CD4-positive, alpha-beta T cell (primary cell): ENCODE measurements around the gene DENND1B. TPM values are rescaled to one million over a fixed set of nuclear protein-coding genes. Genes with fewer than 3 reads are reported as not detected.
A peak's percentile ranks its signal among the peaks of the same experiment; 100 is the strongest.

Experiments
- ATAC-seq: fragments of 200-7000 bp; cut with Tn5 transposase; one replicate; pipeline ENCODE4 v1.10.0; 2022; ENCODE audit warnings: mild to moderate bottlenecking; ENCODE audit not compliant: poor library complexity
- CTCF ChIA-PET: fragments of 350-600 bp; sonication (Branson Sonifier 250); formaldehyde crosslinking; loops from one replicate; lab custom pipeline; 2021; ENCODE audit warnings: antibody characterized with exemption, inconsistent platforms; lab: Charles Lee
- POLR2A ChIA-PET: fragments of 350-600 bp; sonication (Branson Sonifier 250); formaldehyde crosslinking; loops from one replicate; lab custom pipeline; 2021; ENCODE audit warnings: antibody characterized with exemption, inconsistent platforms; lab: Charles Lee
- DNase-seq, 14 experiments: peaks; one replicate each; pipeline ENCODE4 v3.0.0-alpha.2; 2013 to 2020; ENCODE audit warnings: mixed read lengths in 2 of 14
- H3K27ac ChIP-seq, 2 donors: one replicate each; pipeline versions ENCODE4 v1.5.1 to v1.7.0; 2013; ENCODE audit warnings: low read length in 2 of 2, low read depth in 1 of 2, mild to moderate bottlenecking in 1 of 2
- H3K27me3 ChIP-seq, 2 experiments: 1 replicate in 1 of 2; 2 replicates in 1 of 2; pipeline versions ENCODE4 v1.6.1 to v1.7.0; 2013; ENCODE audit warnings: low read length in 2 of 2, control low read depth in 1 of 2, mild to moderate bottlenecking in 1 of 2, moderate library complexity in 1 of 2; ENCODE audit not compliant: insufficient read depth in 2 of 2, control insufficient read depth in 1 of 2
- H3K36me3 ChIP-seq: one replicate; pipeline ENCODE4 v1.6.1; 2013; ENCODE audit warnings: low read length, control low read depth; ENCODE audit not compliant: insufficient read depth
- H3K4me1 ChIP-seq: one replicate; pipeline ENCODE4 v1.6.1; 2013; ENCODE audit warnings: low read length, control low read depth; ENCODE audit not compliant: insufficient read depth
- H3K4me3 ChIP-seq: one replicate; pipeline ENCODE4 v1.5.1; 2013; ENCODE audit warnings: mild to moderate bottlenecking, low read length, moderate library complexity
- H3K9me3 ChIP-seq, 2 experiments: 1 replicate in 1 of 2; 2 replicates in 1 of 2; pipeline versions ENCODE4 v1.6.1 to v1.7.0; 2013; ENCODE audit warnings: low read length in 2 of 2, mild to moderate bottlenecking in 2 of 2, control low read depth in 1 of 2, moderate library complexity in 1 of 2; ENCODE audit not compliant: control insufficient read depth in 1 of 2, insufficient read depth in 1 of 2
- H3K27ac Mint-ChIP-seq: one replicate; pipeline ENCODE4 v1.8.0; 2020; ENCODE audit warnings: mixed read lengths
- H3K27me3 Mint-ChIP-seq: one replicate; pipeline ENCODE4 v1.8.0; 2021; ENCODE audit warnings: mixed read lengths
- H3K36me3 Mint-ChIP-seq: one replicate; pipeline ENCODE4 v1.8.0; 2021; ENCODE audit warnings: low read depth, mixed read lengths
- H3K4me1 Mint-ChIP-seq: one replicate; pipeline ENCODE4 v1.8.0; 2021; ENCODE audit warnings: low read depth, mixed read lengths
- H3K4me3 Mint-ChIP-seq: one replicate; pipeline ENCODE4 v1.8.0; 2020; ENCODE audit warnings: mild to moderate bottlenecking, mixed read lengths
- H3K9me3 Mint-ChIP-seq: one replicate; pipeline ENCODE4 v1.8.0; 2020; ENCODE audit warnings: mixed read lengths
- intact Hi-C, 2 experiments: fragments of 100-400 bp; cut with DNase I in 1 of 2; cut with micrococcal nuclease in 1 of 2; formaldehyde crosslinking; loops; one replicate each; pipeline versions ENCODE4 v1.15.1 to v1.9.0; 2023 to 2025; cut with DNase I, micrococcal nuclease
- total RNA-seq, 174 experiments: library from RNA in 2 of 174; stranded (reverse) in 2 of 174; gene quantifications; one replicate each; pipeline ENCODE4 v1.2.3 and lab custom pipeline; 2021 to 2026
- TF ChIP-seq, protein P1 (sequence below): fragments of 200-600 bp; IDR thresholded peaks from one replicate; pipeline ENCODE4 v1.8.0; 2022; ENCODE audit warnings: antibody characterized with exemption, mild to moderate bottlenecking

The DENND1B gene
- total RNA-seq, 2 experiments from 2014 or later, result 23.9 to 26.5 TPM

DNA sequence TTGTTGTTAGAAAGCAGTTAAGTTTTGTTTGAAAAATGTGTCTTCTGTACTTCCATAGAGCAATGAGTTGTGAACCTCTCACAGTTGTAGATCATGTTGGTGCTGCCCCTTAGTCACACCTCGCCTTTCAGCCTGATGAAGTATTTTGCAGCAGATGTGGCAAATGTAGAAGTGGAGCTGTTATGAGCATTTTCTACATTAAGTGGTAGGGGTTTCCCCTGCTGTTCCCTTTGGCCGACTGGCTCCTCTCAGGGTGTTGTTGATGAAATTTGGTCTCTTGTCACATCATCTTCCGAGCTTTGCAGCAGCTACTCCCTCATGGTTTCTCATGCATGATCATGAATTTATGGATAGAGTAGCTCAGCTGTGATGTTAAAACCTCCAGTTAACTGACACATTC, 33.6 kb upstream of the DENND1B start:
- ChIA-PET POLR2A (no interaction called here), CTCF (no interaction called here)
- peak in 1 of 14 experiments; percentile 11 for DNase-seq
- Mint-ChIP-seq H3K36me3 (no peaks in the 10 kb centered on the region), H3K9me3 (no peaks in the 10 kb centered on the region), H3K4me1 (no peaks in the 10 kb centered on the region), H3K27ac (no peak overlapping the region), H3K27me3 (no peaks in the 10 kb centered on the region), H3K4me3 (no peak overlapping the region)
- H3K36me3 ChIP-seq, result no peaks in the 10 kb centered on the region
- H3K27me3 ChIP-seq, result no peaks in the 10 kb centered on the region
- H3K9me3 ChIP-seq, result no peaks in the 10 kb centered on the region
- ATAC-seq, result no peak
- no peak overlapping the region for H3K4me3 ChIP-seq
- no peak overlapping the region for H3K27ac ChIP-seq
- intact Hi-C loops, result no loop called here
- H3K4me1 ChIP-seq, result no peaks in the 10 kb centered on the region
- TF ChIP-seq, protein P1, sequence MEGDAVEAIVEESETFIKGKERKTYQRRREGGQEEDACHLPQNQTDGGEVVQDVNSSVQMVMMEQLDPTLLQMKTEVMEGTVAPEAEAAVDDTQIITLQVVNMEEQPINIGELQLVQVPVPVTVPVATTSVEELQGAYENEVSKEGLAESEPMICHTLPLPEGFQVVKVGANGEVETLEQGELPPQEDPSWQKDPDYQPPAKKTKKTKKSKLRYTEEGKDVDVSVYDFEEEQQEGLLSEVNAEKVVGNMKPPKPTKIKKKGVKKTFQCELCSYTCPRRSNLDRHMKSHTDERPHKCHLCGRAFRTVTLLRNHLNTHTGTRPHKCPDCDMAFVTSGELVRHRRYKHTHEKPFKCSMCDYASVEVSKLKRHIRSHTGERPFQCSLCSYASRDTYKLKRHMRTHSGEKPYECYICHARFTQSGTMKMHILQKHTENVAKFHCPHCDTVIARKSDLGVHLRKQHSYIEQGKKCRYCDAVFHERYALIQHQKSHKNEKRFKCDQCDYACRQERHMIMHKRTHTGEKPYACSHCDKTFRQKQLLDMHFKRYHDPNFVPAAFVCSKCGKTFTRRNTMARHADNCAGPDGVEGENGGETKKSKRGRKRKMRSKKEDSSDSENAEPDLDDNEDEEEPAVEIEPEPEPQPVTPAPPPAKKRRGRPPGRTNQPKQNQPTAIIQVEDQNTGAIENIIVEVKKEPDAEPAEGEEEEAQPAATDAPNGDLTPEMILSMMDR, result no peak

DNA sequence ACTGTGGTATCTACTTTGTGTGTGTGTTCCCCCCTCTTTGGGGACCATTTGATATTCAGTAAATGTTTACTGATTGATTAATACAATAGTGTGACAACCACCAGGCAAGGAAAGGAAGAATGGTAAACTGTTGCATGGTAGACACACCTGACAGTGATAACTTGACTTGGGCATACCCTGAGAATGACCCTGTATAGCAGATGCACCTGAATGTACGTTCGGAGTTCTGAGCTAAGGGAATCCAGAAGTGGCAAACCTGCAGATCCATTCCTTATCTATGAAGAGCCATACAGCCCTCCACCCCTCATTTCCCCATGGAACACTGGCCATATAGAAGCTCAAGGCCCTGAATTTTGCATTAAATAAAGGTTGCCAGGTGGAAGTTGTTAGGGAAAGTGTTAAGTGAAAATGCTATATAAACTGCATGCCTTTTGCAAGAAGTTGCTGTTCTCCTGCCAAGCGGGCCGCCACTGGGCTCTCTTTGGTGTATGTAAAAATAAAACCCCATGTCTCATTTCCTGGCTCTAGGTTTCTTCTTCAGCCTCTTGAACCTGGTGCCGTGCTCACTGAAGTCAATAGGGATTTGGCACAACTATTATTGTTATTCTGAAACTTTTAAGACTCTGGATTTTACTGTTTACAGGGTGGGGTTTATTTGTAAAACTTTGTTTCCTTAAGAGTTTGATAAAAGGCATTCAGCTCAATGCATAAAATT, 32.6 kb upstream of the DENND1B start:
- ChIA-PET POLR2A (no interaction called here), CTCF (no interaction called here)
- H3K4me1 ChIP-seq, result no peaks in the 10 kb centered on the region
- H3K27ac ChIP-seq, result no peak overlapping the region
- no peaks in the 10 kb centered on the region for H3K9me3 Mint-ChIP-seq
- H3K9me3 ChIP-seq, result no peaks in the 10 kb centered on the region
- intact Hi-C loops, result no loop called here
- DNase-seq (no peak), ATAC-seq (no peak)
- no peak overlapping the region for H3K4me3 Mint-ChIP-seq
- no peaks in the 10 kb centered on the region for H3K27me3 Mint-ChIP-seq
- H3K27ac Mint-ChIP-seq, result no peak overlapping the region
- no peak overlapping the region for H3K4me3 ChIP-seq
- no peaks in the 10 kb centered on the region for H3K36me3 Mint-ChIP-seq
- H3K36me3 ChIP-seq, result no peaks in the 10 kb centered on the region
- no peaks in the 10 kb centered on the region for H3K4me1 Mint-ChIP-seq
- TF ChIP-seq, protein P1, result no peak
- no peaks in the 10 kb centered on the region for H3K27me3 ChIP-seq

DNA sequence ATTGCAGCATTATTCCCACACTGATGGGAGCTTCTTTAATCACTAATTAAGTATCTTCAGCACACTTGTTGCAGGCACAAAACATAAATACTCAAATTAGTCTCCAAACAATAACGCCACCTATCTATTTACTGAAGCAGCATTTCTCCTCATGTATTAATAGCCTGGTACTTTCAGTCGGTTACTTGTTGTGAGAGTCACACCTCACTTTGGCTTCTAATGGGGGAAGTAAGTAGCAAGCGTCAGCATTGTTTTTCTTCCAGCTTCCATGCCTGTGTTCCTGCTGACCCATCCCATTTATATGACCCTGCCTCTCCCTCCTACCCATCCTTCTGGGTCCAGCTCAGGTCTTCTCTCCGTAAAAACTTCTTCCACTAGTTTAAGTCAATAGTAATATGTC, 31.9 kb upstream of the DENND1B start:
- no peak overlapping the region for H3K4me3 Mint-ChIP-seq

More for the DNA sequence above, 31.9 kb upstream of the DENND1B start:
- CTCF ChIA-PET, result no interaction called here
- Histone ChIP-seq H3K27me3 (no peaks in the 10 kb centered on the region), H3K4me3 (no peak overlapping the region), H3K36me3 (no peaks in the 10 kb centered on the region), H3K27ac (no peak overlapping the region), H3K4me1 (no peaks in the 10 kb centered on the region), H3K9me3 (no peaks in the 10 kb centered on the region)
- H3K4me1 Mint-ChIP-seq, result no peaks in the 10 kb centered on the region
- DNase-seq (peak in 1 of 14 experiments; percentile 15), ATAC-seq (no peak)
- POLR2A ChIA-PET, result no interaction called here
- no peaks in the 10 kb centered on the region for H3K9me3 Mint-ChIP-seq
- H3K27me3 Mint-ChIP-seq, result no peaks in the 10 kb centered on the region
- intact Hi-C loops, result no loop called here
- H3K36me3 Mint-ChIP-seq, result no peaks in the 10 kb centered on the region
- no peak overlapping the region for H3K27ac Mint-ChIP-seq
- TF ChIP-seq, protein P1, result no peak
